Heart left ventricle (tissue), 13 donors: ENCODE results near the gene GNAO1.

Experiments
- CTCF ChIP-seq, 12 donors: fragments of 200-600 bp; sonication (generic) in 4 of 12; IDR thresholded peaks; one replicate each; pipeline versions ENCODE4 v1.5.0 to v1.8.0; 2018 to 2022; ENCODE audit warnings: antibody characterized with exemption in 12 of 12, mild to moderate bottlenecking in 5 of 12
- POLR2A ChIP-seq, 2 donors: fragments of 450-650 bp; IDR thresholded peaks; one replicate each; pipeline ENCODE4 v1.6.1; 2017; ENCODE audit warnings: antibody characterized with exemption in 2 of 2, mild to moderate bottlenecking in 2 of 2, moderate library complexity in 2 of 2
- donor health status: ischemic (EF 13 %, LVEDD 7.1; RV severe dilation, severe dysfunction).
- donor health status: DM: no; HTN: yes; CAD: no.
- donor health status: DM: no; HTN: no; CAD: no.
- donor health status: ischemic (EF 25% LVEDD 6.9; RV normal size, moderate dysfunction).
- donor health status: ischemic (EF 25% LVEDD 5.7; RV mildly dilated, moderate dysfunction).
- donor health status: ischemic (EF 35%, LVEDD 5.7; RV mildly dilated, moderate dysfunction).
- donor health status: nonischemic (EF 11% LVEDD 7.7; RV severe dilation, severe dysfunction).
- donor health status: DM: yes; HTN: yes; CAD: no.
- donor health status: PGD.
- donor health status: ischemic (EF 29% LVEDD 5.4; RV normal size, mild dysfunction).
- donor health status: nonischemic (EF 23%, LVEDD 6.1; RV moderate dilation, normal function).

GRCh38 chr16:56370185-56370874 is 179.0 kb downstream of the GNAO1 start:
- TF ChIP-seq CTCF (IDR thresholded peaks at IDR 0.05), result no peak
- no peak for TF ChIP-seq POLR2A (IDR thresholded peaks at IDR 0.05)
